HL-60/S4 treated with phorbol 12-myristate 13-acetate at 8.2 ng/mL for 4 days and 3 days (cell line): ENCODE data around the gene RFX8.
"Not testable (repeated sequence)": the region's sequence is repeated elsewhere in the genome, so short reads cannot be mapped to it uniquely, and the experiment has no call there.

Source experiments
- in situ Hi-C: fragments of 300-500 bp; cut with MboI; formaldehyde crosslinking; loops from 2 replicates; pipeline ENCODE4 v1.15.0; 2022; ENCODE audit warnings: low sequenced_read_pairs

Gene RFX8

GRCh38 chr2:101442667-101443061 lies 32.2 kb downstream of the RFX8 start:
- in situ Hi-C loops, result no loop called here

GRCh38 chr2:101442042-101442666 lies 32.8 kb downstream of the RFX8 start:
- in situ Hi-C loops, result no loop called here

DNA sequence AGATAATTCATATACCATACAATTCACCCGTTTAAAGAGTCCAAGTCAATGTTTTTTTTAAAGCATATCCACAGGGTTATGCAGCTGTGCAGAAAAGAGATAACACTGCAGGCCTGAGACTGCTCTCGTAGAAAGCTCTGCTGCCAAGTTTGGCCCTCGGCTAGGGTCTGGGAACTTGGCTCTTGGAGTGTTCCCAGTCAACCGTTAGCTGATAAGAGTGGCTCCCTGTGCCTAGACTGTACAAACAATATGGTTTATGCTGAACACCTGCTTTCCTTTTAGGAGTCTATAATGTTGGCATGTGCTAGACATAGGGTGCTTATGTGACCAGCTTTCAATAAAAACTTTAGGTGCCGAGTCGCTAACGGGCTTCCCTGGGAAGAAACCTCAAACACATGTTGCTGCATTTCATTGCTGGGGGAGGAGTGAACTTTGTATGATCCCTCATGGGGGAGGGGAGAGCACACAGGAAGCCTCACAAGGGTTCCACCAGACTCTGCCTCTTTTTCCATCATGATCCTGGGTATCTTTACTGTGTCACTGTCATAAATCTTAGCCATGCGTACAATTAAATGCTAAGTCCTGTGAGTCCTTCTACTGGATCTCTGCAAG lies 34.7 kb downstream of the RFX8 start:
- in situ Hi-C loops, result no loop called here

DNA sequence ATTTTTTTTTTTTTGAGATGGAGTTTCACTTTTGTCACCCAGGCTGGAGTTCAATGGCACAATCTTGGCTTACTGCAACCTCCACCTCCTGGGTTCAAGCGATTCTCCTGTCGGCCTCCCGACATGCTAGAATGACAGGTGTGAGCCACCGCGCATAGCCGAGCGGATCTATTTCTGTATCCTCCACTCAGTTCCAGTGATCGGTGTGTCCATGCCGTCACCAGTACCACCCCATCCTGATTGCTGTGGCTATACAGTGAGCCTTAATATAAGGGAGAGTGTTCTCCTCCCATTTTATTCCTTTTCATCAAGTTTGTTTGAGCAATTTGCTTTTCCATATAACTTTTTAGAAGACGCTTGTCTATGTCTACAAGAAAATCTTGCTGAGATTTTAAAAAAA lies 35.2 kb downstream of the RFX8 start:
- in situ Hi-C loops, result no loop called here

DNA sequence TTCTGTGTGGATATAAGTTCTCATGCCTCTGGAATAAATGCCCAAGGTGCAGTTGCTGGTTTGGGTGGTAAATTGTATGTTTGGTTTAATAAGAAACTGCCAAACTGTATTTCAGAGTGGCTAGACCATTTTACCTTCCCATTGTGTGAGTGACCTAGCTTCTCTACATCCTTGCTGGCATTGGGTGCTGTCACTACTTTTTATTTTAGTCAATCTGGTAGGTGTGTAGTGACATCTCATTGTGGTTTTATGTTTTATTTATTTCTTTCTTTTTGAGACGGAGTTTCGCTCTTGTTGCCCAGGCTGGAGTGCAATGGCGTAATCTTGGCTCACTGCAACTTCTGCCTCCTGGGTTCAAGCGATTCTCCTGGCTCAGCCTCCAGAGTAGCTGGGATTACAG lies 36.4 kb downstream of the RFX8 start:
- in situ Hi-C loops, result not testable (repeated sequence)

GRCh38 chr2:101435001-101435862 lies 39.7 kb downstream of the RFX8 start:
- in situ Hi-C loops, result no loop called here

GRCh38 chr2:101433465-101433864 lies 41.4 kb downstream of the RFX8 start:
- in situ Hi-C loops, result no loop called here

DNA sequence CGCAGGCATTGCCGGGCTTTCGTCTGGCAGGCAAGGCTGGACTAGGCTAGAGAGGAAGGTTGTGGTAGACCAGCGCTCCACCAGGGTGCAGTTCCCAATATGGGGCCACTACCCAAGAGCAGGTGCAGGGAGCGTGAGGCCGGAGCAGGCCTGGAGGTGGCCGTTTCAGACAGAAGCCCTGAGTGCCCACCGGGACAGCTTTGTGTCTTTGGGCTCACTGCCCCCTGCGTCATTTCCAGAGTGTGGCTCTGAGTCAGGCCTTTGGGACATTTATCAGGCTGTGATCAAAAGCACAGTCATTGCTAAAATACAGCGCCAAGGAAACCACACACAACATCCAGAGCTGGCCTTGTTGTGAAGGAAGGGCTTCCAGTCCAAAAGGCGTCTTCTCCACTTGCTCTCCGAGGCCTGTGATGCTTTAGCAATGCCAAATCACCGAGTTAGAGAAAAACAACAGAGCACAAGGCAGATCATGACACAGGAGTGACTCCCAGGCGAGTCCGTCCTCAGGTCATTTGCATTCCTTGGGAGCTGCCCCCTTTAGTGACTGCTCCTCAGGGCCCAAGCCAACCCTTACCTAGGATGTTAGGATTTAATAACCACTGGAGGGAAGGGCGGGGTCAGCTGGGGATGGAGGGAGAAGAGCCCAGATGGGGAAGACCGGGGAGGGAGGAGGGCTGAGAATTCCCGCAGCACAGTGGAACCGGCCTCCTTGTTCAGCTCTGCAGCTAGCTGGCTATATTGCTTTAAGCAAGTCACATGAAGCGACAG lies 42.3 kb downstream of the RFX8 start:
- in situ Hi-C loops, result no loop called here

DNA sequence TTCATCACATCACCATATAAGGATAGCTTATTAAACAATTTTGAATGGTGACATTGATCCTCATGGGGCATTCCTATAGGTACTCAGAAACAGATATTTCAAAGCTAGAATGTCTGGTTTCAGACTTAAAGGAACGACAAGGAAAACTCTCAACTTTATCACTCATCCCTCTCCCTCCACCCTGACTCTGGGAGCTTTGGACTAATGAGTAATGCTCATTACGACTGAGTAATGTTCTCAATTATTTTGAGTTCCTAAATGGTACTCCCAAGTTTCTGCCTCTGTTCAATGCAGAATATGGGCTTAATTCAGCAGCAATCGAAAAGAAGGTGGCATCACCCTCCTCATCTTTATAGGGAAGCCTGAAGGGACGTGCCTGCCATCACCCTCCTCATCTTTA lies 43.4 kb downstream of the RFX8 start:
- in situ Hi-C loops, result no loop called here

GRCh38 chr2:101430156-101430555 lies 44.8 kb downstream of the RFX8 start:
- in situ Hi-C loops, result no loop called here

DNA sequence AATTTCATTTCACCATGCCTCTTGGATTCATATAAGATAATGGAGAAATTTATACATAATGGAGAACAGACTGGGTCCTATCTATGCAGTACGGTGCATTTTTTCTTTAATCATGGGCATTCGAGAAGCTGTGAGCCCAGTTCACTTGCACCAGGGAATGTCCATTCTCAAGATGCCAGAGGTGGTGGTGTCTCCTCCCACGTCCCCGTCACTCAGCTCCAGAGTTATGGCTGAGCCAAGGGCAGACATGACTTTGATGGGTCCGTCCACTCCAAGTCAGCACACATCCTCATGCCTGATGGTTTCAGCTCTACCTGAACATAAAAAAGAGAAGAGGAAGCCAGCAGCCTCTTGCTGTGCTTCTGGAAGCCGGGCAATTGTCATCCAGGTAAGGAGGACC lies 45.5 kb downstream of the RFX8 start:
- in situ Hi-C loops, result no loop called here

- in situ Hi-C loops, result no loop called here
Measured at GRCh38 chr2:101428422-101429176, 46.3 kb downstream of the RFX8 start.

GRCh38 chr2:101427743-101428142 lies 47.2 kb downstream of the RFX8 start:
- in situ Hi-C loops, result no loop called here

DNA sequence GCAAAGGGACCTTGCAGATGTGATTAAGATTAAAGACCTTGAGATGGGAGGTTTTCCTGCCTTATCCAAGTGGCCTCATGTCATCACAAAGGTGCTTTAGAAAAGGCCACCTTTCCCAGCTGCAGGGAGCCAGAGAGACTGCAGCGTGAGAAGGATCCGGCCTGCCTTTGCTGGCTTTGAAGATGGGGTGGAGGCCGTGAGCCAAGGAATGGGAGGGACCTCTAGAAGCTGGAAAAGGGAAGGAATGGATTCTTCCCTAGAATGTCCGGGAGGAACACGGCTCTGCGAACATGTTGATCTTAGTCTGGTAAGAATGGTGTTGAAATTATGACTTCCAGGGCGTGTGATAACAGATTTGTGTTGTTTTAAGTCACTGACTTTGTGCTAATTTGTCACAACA lies 47.7 kb downstream of the RFX8 start:
- in situ Hi-C loops, result no loop called here

DNA sequence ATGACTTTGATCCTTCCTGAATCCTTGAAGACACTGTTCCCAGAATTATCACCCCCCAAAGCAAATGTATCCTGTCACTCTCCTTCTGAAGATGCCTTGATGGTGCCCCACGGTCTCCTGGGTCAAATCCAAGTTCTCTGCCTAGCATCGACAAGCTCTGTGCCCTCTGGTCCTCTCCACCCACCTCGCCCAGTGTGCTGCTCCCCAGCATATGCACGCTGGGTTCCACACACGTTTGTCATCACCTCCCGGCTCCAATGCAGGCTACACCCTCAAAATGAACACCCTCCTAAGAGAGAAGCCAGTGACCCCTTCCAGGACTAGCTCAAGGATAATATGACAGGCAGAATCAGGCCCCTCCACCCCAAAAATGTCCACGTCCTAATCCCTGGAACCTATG lies 48.1 kb downstream of the RFX8 start:
- in situ Hi-C loops, result no loop called here

GRCh38 chr2:101420623-101421022 lies 54.3 kb downstream of the RFX8 start:
- in situ Hi-C loops, result no loop called here

DNA sequence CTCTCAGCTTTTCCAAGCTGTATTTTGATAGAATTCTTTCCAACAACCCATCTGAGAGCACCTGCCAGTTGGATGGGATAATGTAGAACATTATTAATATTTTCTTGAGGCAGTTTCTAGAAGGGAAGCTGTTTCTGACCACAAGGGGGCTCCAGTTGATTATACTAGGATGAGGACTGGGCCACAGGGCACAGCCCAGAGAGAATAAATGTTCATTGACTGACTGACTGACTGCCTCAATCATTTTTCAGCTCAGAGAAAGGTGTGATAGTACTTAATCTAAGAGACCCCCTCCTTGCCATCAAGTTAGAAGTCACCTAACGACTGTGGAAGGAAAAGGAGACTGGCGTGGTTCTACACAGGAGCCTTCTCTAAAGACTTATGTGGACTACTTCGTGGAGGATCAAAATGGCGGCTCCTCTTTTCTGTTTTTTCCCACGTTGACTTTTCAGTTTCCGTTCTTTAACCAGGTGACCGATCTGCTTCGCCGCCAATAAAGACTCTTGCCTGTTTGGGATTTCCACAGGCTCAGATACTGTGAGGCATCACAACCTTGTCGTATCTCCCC lies 55.7 kb downstream of the RFX8 start:
- in situ Hi-C loops, result loop anchor here (10.0 kb wide), 1 partner anchor 396 kb away; no protein-coding TSS in a partner anchor

DNA sequence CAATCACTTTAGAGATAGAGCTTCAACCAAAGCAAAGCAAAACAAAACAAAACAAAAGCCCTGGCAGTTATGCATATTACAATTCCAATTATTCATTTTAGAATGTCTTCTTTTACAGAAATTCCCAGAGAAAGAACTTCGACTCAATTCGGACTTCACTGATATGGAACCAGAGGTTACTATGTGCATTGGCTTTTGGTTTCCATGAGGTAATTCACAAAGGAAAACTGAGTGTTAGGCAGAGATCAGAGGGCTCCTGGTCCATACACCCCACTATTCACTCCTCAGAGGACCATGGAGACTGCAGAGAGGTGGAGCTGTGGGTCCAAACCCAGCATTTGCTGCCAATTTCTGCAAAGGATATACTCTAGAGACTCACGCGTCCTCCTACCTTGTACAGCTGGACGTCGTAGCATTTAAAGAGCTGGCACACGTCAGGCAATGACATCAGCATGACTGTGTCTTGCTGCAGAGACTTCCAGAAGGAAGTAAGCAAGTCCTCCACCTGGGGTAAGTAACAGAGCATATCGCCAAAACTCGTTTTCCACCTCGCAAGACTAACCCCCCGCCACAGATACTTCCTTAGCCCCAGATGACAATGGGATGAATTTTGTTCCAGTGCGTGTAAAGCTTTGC lies 56.3 kb downstream of the RFX8 start:
- in situ Hi-C loops, result loop anchor here (10.0 kb wide), 1 partner anchor 396 kb away; no protein-coding TSS in a partner anchor

DNA sequence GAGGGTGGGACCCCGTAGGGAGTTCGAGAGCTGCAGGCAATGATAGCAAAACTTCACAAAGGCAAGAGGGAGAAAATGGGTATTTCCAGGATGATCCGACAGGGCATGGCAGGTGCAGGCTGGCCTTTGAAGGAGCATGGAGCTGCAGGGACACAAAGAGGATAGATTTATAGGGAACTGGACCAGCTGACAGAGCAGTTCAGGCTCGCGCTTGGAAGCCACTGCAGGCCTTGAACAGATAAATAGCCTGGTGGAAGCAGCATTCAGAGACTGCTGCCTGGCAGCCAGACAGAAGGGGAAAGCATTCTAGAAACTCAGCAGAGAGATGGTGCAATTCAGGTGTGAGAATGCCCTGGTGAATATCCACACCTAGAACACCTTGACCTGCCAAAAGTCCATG lies 58.3 kb downstream of the RFX8 start:
- in situ Hi-C loops, result loop anchor here (10.0 kb wide), 1 partner anchor 398 kb away; no protein-coding TSS in a partner anchor
